Thyroid gland (tissue), 4 donors: ENCODE results near the gene DAG1. TPM values are rescaled to one million over a fixed set of nuclear protein-coding genes. Genes with fewer than 3 reads are reported as not detected.
A peak's percentile ranks its signal among the peaks of the same experiment; 100 is the strongest.

Experiments used
- DNase-seq, 2 donors: peaks; one replicate each; pipeline ENCODE4 v3.0.0-alpha.2; 2019
- H3K27ac ChIP-seq, 3 donors: fragments of 200-600 bp; sonication (generic); 1 replicate in 2 of 3; 2 replicates in 1 of 3; pipeline ENCODE4 v1.5.1; 2016 to 2019; ENCODE audit warnings: mild to moderate bottlenecking in 1 of 3, moderate library complexity in 1 of 3
- H3K27me3 ChIP-seq: fragments of 200-600 bp; sonication (generic); one replicate; pipeline ENCODE4 v1.5.1; 2019
- H3K36me3 ChIP-seq, 2 donors: fragments of 200-600 bp; sonication (generic); one replicate each; pipeline ENCODE4 v1.5.1; 2016 to 2019
- H3K4me1 ChIP-seq, 2 donors: fragments of 200-600 bp; sonication (generic); one replicate each; pipeline ENCODE4 v1.5.1; 2017 to 2019
- H3K4me3 ChIP-seq, 3 donors: fragments of 200-600 bp; sonication (generic); replicated peaks in 1 of 3; 1 replicate in 2 of 3; 2 replicates in 1 of 3; pipeline ENCODE4 v1.5.1; 2016; ENCODE audit warnings: mild to moderate bottlenecking in 1 of 3
- H3K9me3 ChIP-seq: fragments of 200-600 bp; sonication (generic); one replicate; pipeline ENCODE4 v1.5.1; 2017
- POLR2A ChIP-seq, 2 donors: fragments of 450-650 bp; IDR thresholded peaks; one replicate each; pipeline ENCODE4 v1.6.1; 2017; ENCODE audit warnings: antibody characterized with exemption in 2 of 2, mild to moderate bottlenecking in 2 of 2, moderate library complexity in 1 of 2
- WGBS, 2 donors: methylation state at CpG; one replicate each; pipeline ENCODE4 v1.1.5; 2017; 5-methylcytosine and 5-hydroxymethylcytosine counted together
- intact Hi-C: fragments of 100-400 bp; cut with DNase I; formaldehyde crosslinking; loops from one replicate; pipeline ENCODE4 v1.15.1; 2023
- total RNA-seq, 4 donors: library from RNA; depleted of rRNA; stranded (reverse); fragments of >200 nt; gene quantifications; one replicate each; pipeline ENCODE4 v1.2.3, GENCODE V29; 2016
- TF ChIP-seq, protein P1 (sequence below), 6 experiments: fragments of 200-600 bp in 3 of 6; fragments of 450-650 bp in 3 of 6; sonication (generic) in 3 of 6; IDR thresholded peaks; one replicate each; pipeline ENCODE4 v1.5.1; 2016 to 2019; ENCODE audit warnings: antibody characterized with exemption in 6 of 6, mild to moderate bottlenecking in 2 of 6, inconsistent platforms in 1 of 6, moderate library complexity in 1 of 6

Gene DAG1
- total RNA-seq, 4 donors from 2014 or later, result 55.1 to 86.7 (median 79.6) TPM

DNA sequence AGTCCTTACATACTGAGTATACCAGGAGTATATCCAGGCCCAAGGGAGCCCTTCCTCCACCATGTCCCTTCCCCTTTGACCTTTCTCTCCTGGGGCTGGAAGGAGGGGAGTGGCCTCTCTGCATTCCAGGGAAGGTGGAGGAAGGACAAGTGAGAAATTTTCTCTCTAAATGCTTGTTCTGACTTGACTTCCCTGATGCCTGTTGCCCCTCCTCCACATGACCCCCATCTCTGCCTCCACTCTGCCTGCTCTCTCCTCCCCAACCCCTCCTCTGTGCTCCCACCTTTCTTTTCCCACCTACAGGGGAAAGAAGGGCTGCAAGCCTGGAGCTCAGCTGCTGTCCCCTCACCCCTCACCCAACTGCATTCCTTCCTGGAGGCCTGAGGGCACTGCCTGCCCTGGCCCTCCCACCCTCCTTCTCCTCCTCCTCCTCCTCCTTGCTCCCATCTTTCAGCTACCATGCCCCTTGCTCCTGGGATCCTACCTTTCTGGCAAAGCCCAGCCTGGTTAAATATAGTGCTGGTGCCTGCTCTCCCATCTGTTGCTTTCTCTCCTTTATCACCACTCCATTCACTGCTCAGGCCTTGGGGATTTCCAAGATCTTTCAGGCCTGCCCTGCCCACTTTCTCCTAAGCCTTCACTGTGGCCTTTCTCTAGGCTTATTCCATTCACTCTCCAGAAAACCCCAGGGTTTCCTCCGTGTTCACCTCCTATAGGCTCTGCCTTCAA is 8.5 kb upstream of the DAG1 start:
- peak overlapping the region in 2 of 3 donors; percentile 21 to 61 for H3K27ac ChIP-seq

DNA sequence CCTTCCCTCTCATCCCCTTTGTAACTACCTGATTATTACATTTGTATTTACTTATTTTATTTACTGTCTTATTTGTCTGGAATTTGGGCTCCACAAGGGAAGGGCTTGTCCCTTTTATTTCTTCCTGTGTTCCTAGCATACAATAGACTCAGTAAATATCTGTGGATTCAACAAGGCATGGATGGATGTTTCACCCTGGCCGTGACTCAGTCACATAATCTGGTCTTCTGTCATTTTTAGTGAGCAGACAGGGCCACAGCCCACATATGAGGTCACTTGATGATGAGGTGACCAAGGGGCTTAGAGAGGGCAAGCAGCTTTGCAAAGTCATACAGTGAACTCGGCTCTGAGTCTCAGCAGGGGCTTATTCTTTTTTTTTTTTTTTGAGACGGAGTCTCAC is 7.8 kb upstream of the DAG1 start:
- H3K27me3 ChIP-seq, result no peaks in the 10 kb centered on the region
- WGBS, 2 donors, result 76 to 80% methylated on average over 3 of the region's 3 CpGs
- intact Hi-C loops, result loop anchor here (10.0 kb wide), 1 partner anchor 203 kb away; no protein-coding TSS in a partner anchor
- peaks cover 13 to 14% of the 10 kb centered on the region in 2 donors for H3K4me1 ChIP-seq
- H3K9me3 ChIP-seq, result no peaks in the 10 kb centered on the region
- DNase-seq, result no peak
- no peak for TF ChIP-seq POLR2A (IDR thresholded peaks at IDR 0.05)
- TF ChIP-seq, protein P1, sequence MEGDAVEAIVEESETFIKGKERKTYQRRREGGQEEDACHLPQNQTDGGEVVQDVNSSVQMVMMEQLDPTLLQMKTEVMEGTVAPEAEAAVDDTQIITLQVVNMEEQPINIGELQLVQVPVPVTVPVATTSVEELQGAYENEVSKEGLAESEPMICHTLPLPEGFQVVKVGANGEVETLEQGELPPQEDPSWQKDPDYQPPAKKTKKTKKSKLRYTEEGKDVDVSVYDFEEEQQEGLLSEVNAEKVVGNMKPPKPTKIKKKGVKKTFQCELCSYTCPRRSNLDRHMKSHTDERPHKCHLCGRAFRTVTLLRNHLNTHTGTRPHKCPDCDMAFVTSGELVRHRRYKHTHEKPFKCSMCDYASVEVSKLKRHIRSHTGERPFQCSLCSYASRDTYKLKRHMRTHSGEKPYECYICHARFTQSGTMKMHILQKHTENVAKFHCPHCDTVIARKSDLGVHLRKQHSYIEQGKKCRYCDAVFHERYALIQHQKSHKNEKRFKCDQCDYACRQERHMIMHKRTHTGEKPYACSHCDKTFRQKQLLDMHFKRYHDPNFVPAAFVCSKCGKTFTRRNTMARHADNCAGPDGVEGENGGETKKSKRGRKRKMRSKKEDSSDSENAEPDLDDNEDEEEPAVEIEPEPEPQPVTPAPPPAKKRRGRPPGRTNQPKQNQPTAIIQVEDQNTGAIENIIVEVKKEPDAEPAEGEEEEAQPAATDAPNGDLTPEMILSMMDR (IDR thresholded peaks at IDR 0.05), result no peak
- H3K27ac ChIP-seq, result peak overlapping the region in 2 of 3 donors; percentile 21 to 61
- H3K4me3 ChIP-seq, result no peak overlapping the region
- no peaks in the 10 kb centered on the region for H3K36me3 ChIP-seq

More for the DNA sequence above, 8.5 kb upstream of the DAG1 start:
- intact Hi-C loops, result loop anchor here (10.0 kb wide), 1 partner anchor 203 kb away; no protein-coding TSS in a partner anchor
- Histone ChIP-seq H3K4me1 (peaks cover 13 to 14% of the 10 kb centered on the region in 2 donors), H3K4me3 (no peak overlapping the region), H3K9me3 (no peaks in the 10 kb centered on the region), H3K36me3 (no peaks in the 10 kb centered on the region), H3K27me3 (no peaks in the 10 kb centered on the region)
- peak; percentile 40 to 42 for DNase-seq
- WGBS, 2 donors, result 32 to 36% methylated on average over 1 of the region's 1 CpG
- TF ChIP-seq, protein P1 (IDR thresholded peaks at IDR 0.05), result no peak

DNA sequence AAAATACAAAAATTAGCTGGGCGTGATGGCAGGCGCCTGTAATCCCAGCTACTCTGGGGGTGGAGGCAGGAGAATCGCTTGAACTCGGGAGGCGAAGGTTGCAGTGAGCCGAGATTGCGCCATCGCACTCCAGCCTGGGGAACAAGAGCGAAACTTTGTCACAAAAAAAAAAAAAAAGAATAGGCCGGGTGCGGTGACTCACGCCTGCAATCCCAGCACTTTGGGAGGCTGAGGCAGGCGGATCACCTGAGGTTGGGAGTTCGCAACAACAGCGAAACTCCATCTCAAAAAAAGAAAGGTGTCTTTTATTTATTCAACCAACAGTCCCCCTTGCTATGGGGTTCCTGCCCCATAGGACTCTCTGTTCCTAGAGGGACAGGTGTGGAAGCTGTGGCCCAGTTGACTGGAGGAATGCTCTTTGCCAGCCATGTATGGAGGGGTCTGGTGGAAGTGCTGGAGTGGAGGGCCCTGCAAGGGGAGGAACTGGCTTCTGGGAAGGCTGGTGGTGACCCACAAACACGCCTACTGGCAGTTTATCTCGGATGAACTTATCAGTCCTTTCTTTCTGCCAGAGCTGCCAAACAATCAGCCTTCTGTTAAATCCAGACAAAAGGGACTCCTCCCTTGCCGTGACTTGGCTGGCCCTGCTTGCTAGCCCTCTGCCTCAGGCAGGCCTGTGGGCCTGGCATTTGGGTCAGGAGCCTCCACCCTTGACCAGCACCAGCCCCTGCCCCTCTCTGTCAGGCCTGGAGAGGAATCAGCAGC is 4.6 kb upstream of the DAG1 start:
- intact Hi-C loops, result loop anchor here (10.0 kb wide), 1 partner anchor 199 kb away; no protein-coding TSS in a partner anchor
- no peaks in the 10 kb centered on the region for H3K9me3 ChIP-seq
- no peak overlapping the region for H3K4me3 ChIP-seq
- DNase-seq, result no peak
- TF ChIP-seq, protein P1 (IDR thresholded peaks at IDR 0.05), result no peak
- no peak for TF ChIP-seq POLR2A (IDR thresholded peaks at IDR 0.05)
- H3K27ac ChIP-seq, result no peak overlapping the region
- peaks cover 22 to 30% of the 10 kb centered on the region in 2 donors for H3K4me1 ChIP-seq
- H3K27me3 ChIP-seq, result no peaks in the 10 kb centered on the region
- WGBS, 2 donors, result 94% methylated on average over 18 of the region's 18 CpGs
- no peaks in the 10 kb centered on the region for H3K36me3 ChIP-seq

DNA sequence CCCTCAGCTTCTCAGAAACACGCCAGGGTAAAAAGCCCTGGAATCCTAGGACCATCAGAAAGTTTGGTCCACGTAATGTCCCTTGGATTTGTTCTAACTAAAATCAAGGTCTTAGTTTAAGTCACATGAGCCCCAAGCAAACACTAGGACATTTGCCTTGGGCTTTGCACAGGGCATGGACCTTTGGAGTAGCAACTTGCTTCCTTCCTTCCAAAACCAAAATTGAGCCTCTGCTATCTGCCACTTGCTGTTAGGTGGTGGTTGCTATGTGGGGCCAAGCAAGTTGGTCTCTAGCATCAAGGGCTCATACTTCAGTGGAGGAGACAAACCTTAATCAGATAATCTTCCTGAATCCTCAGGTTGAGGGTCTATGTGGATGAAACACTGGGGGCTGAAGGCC is 4.0 kb upstream of the DAG1 start:
- no peak overlapping the region for H3K4me3 ChIP-seq
- H3K4me1 ChIP-seq, result peaks cover 20 to 28% of the 10 kb centered on the region in 2 donors
- TF ChIP-seq POLR2A (IDR thresholded peaks at IDR 0.05), result no peak
- TF ChIP-seq, protein P1 (IDR thresholded peaks at IDR 0.05), result no peak
- H3K9me3 ChIP-seq, result no peaks in the 10 kb centered on the region
- WGBS, 2 donors, result 100% methylated on average over 1 to 2 of the region's 2 CpGs
- no peak overlapping the region for H3K27ac ChIP-seq
- no peak for DNase-seq
- no peaks in the 10 kb centered on the region for H3K27me3 ChIP-seq
- intact Hi-C loops, result loop anchor here (10.0 kb wide), 1 partner anchor 199 kb away; no protein-coding TSS in a partner anchor
- H3K36me3 ChIP-seq, result no peaks in the 10 kb centered on the region
